ENCODE data around the gene DYNLT4. TPM values are rescaled to one million over a fixed set of nuclear protein-coding genes. Genes with fewer than 3 reads are reported as not detected.

DYNLT4 gene
- total and polyA plus RNA-seq, 12 donors: 0.94 to 10.3 (median 2.8) TPM; not detected in 2

- H3K27ac ChIP-seq: peak overlapping the region; percentile 96 to 100 (median 99)
- peaks cover 64 to 76% of the 10 kb centered on the region in 2 donors for H3K4me1 ChIP-seq (replicated peaks in 1 of 2)
- TF ChIP-seq CTCF (IDR thresholded peaks at IDR 0.05) (peak in 3 of 6 experiments; percentile 2 to 19 (median 11)), POLR2A (IDR thresholded peaks at IDR 0.05) (peak in 1 of 2 donors; percentile 17)
- H3K36me3 ChIP-seq (replicated peaks in 1 of 2): peaks cover 0 to 23% of the 10 kb centered on the region in 2 donors
- intact Hi-C loops (cut with DNase I): no loop called here
- 24 to 26% (median 25%) methylated on average over 3 to 6 of the region's 6 CpGs; no CpG with 5 or more reads in 1 of the 4 donors for WGBS, 4 donors
- DNase-seq: peak in 6 of 7 donors; percentile 62 to 83 (median 70)
- H3K9me3 ChIP-seq (replicated peaks in 1 of 3): no peaks in the 10 kb centered on the region
- H3K27me3 ChIP-seq: no peaks in the 10 kb centered on the region
- H3K4me3 ChIP-seq: peak overlapping the region in 1 of 4 donors; percentile 48
Measured at GRCh38 chr1:44808938-44809917, 2.1 kb upstream of the DYNLT4 start.

- 10 to 30% (median 15%) methylated on average over 4 to 23 of the region's 23 CpGs for whole genome bisulfite sequencing, 4 donors
- Histone ChIP-seq H3K4me3 (peak within 1 kb of the TSS in 1 of 4 donors; percentile 48), H3K36me3 (replicated peaks in 1 of 2) (peaks cover 0 to 33% of the 10 kb centered on the region in 2 donors), H3K9me3 (replicated peaks in 1 of 3) (no peaks in the 10 kb centered on the region), H3K27me3 (no peaks in the 10 kb centered on the region), H3K4me1 (replicated peaks in 1 of 2) (peaks cover 64 to 77% of the 10 kb centered on the region in 2 donors), H3K27ac (peak within 1 kb of the TSS; percentile 96 to 100 (median 99))
- TF ChIP-seq POLR2A (IDR thresholded peaks at IDR 0.05): peak in 1 of 2 donors; percentile 75
- TF ChIP-seq CTCF (IDR thresholded peaks at IDR 0.05): no peak
- DNase-seq: peak; percentile 87 to 94 (median 91)
- intact Hi-C loops (cut with DNase I): no loop called here
Measured at GRCh38 chr1:44808063-44808937, 1.1 kb upstream of the DYNLT4 start, which contains the start of gene BTBD19. Gene BTBD19 (plus strand): TSS chr1:44808523. CDS start chr1:44808821, 298 bp downstream.

- DNase-seq: peak; percentile 97 to 100 (median 99)
- Histone ChIP-seq H3K4me3 (peak overlapping the region in 1 of 4 donors; percentile 48), H3K27ac (peak overlapping the region; percentile 96 to 100 (median 99)), H3K4me1 (replicated peaks in 1 of 2) (peaks cover 64 to 77% of the 10 kb centered on the region in 2 donors), H3K36me3 (replicated peaks in 1 of 2) (peaks cover 0 to 40% of the 10 kb centered on the region in 2 donors), H3K9me3 (replicated peaks in 1 of 3) (no peaks in the 10 kb centered on the region), H3K27me3 (no peaks in the 10 kb centered on the region)
- intact Hi-C loops (cut with DNase I): no loop called here
- WGBS, 4 donors: 0 to 3% (median 1%) methylated on average over 2 to 16 of the region's 16 CpGs
- no peak for TF ChIP-seq CTCF (IDR thresholded peaks at IDR 0.05)
- peak in 1 of 2 donors; percentile 9 for TF ChIP-seq POLR2A (IDR thresholded peaks at IDR 0.05)
Measured at GRCh38 chr1:44807364-44808062, 362 bp upstream of the DYNLT4 start.

Measured in adrenal gland (tissue), 12 donors.